Tibial artery (tissue), 4 donors: ENCODE measurements around the gene LAMB1.

Experiments
- DNase-seq, 2 donors: peaks; one replicate each; pipeline ENCODE4 v3.0.0-alpha.2; 2019
- H3K27ac ChIP-seq, 2 donors: fragments of 200-600 bp; sonication (generic) in 1 of 2; 1 replicate in 1 of 2; 2 replicates in 1 of 2; pipeline ENCODE4 v1.5.1; 2018 to 2019; ENCODE audit warnings: mild to moderate bottlenecking in 1 of 2
- H3K27me3 ChIP-seq, 2 donors: fragments of 200-600 bp; sonication (generic) in 1 of 2; one replicate each; pipeline versions ENCODE4 v1.5.1 to v1.6.0; 2016 to 2019
- H3K36me3 ChIP-seq, 3 donors: fragments of 200-600 bp; sonication (generic) in 2 of 3; one replicate each; pipeline ENCODE4 v1.5.1; 2016 to 2019; ENCODE audit warnings: mild to moderate bottlenecking in 2 of 3
- H3K4me1 ChIP-seq, 4 donors: fragments of 200-600 bp; sonication (generic) in 2 of 4; 1 replicate in 3 of 4; 2 replicates in 1 of 4; pipeline ENCODE4 v1.5.1; 2016 to 2019
- H3K4me3 ChIP-seq, 2 donors: fragments of 200-600 bp; sonication (generic) in 1 of 2; 1 replicate in 1 of 2; 2 replicates in 1 of 2; pipeline ENCODE4 v1.5.1; 2018 to 2019; ENCODE audit warnings: mild to moderate bottlenecking in 2 of 2
- H3K9me3 ChIP-seq, 3 donors: fragments of 200-600 bp; sonication (generic) in 1 of 3; one replicate each; pipeline ENCODE4 v1.5.1; 2016 to 2019
- CTCF ChIP-seq, 2 experiments: fragments of 200-600 bp in 1 of 2; fragments of 450-650 bp in 1 of 2; IDR thresholded peaks; one replicate each; pipeline ENCODE4 v1.5.1; 2017 to 2019; ENCODE audit warnings: antibody characterized with exemption in 2 of 2, mild to moderate bottlenecking in 1 of 2, moderate library complexity in 1 of 2
- intact Hi-C: fragments of 100-400 bp; cut with DNase I; formaldehyde crosslinking; loops from one replicate; pipeline ENCODE4 v1.15.0; 2023; ENCODE audit warnings: low total_unique reads

The LAMB1 gene

GRCh38 chr7:108045669-108046068 lies 42.7 kb upstream of the LAMB1 start:
- Histone ChIP-seq H3K9me3 (no peaks in the 10 kb centered on the region), H3K27me3 (no peaks in the 10 kb centered on the region), H3K4me3 (no peak overlapping the region), H3K36me3 (no peaks in the 10 kb centered on the region), H3K4me1 (no peaks in the 10 kb centered on the region), H3K27ac (no peak overlapping the region)
- DNase-seq: no peak
- intact Hi-C loops: no loop called here
- TF ChIP-seq CTCF (IDR thresholded peaks at IDR 0.05): no peak

- no peak for DNase-seq
- intact Hi-C loops: no loop called here
- Histone ChIP-seq H3K4me1 (no peaks in the 10 kb centered on the region), H3K4me3 (no peak overlapping the region), H3K27ac (no peak overlapping the region), H3K9me3 (no peaks in the 10 kb centered on the region), H3K36me3 (no peaks in the 10 kb centered on the region), H3K27me3 (no peaks in the 10 kb centered on the region)
- TF ChIP-seq CTCF (IDR thresholded peaks at IDR 0.05): no peak
Measured at GRCh38 chr7:108045154-108045553, 42.2 kb upstream of the LAMB1 start.

GRCh38 chr7:108044345-108044744 lies 41.4 kb upstream of the LAMB1 start:
- no peak overlapping the region for H3K4me3 ChIP-seq
- TF ChIP-seq CTCF (IDR thresholded peaks at IDR 0.05): no peak
- no peak overlapping the region for H3K27ac ChIP-seq
- no peaks in the 10 kb centered on the region for H3K9me3 ChIP-seq
- intact Hi-C loops: no loop called here
- H3K4me1 ChIP-seq: no peaks in the 10 kb centered on the region
- no peaks in the 10 kb centered on the region for H3K36me3 ChIP-seq
- no peak for DNase-seq
- no peaks in the 10 kb centered on the region for H3K27me3 ChIP-seq

- no peaks in the 10 kb centered on the region for H3K4me1 ChIP-seq
- H3K9me3 ChIP-seq: no peaks in the 10 kb centered on the region
- H3K36me3 ChIP-seq: no peaks in the 10 kb centered on the region
- no peak overlapping the region for H3K27ac ChIP-seq
- no peaks in the 10 kb centered on the region for H3K27me3 ChIP-seq
- intact Hi-C loops: no loop called here
- no peak for TF ChIP-seq CTCF (IDR thresholded peaks at IDR 0.05)
- DNase-seq: no peak
- H3K4me3 ChIP-seq: no peak overlapping the region
Measured at GRCh38 chr7:108038986-108039385, 36.0 kb upstream of the LAMB1 start.

- Histone ChIP-seq H3K4me3 (no peak overlapping the region), H3K36me3 (no peaks in the 10 kb centered on the region), H3K9me3 (no peaks in the 10 kb centered on the region), H3K27ac (no peak overlapping the region), H3K4me1 (no peaks in the 10 kb centered on the region), H3K27me3 (no peaks in the 10 kb centered on the region)
- TF ChIP-seq CTCF (IDR thresholded peaks at IDR 0.05): no peak
- intact Hi-C loops: no loop called here
- DNase-seq: no peak
Measured at GRCh38 chr7:108037741-108038140, 34.8 kb upstream of the LAMB1 start.

GRCh38 chr7:108037140-108037539 lies 34.2 kb upstream of the LAMB1 start:
- no peak for TF ChIP-seq CTCF (IDR thresholded peaks at IDR 0.05)
- H3K9me3 ChIP-seq: no peaks in the 10 kb centered on the region

More at GRCh38 chr7:108037140-108037539, 34.2 kb upstream of the LAMB1 start:
- no peak for DNase-seq
- Histone ChIP-seq H3K4me1 (no peaks in the 10 kb centered on the region), H3K27ac (no peak overlapping the region), H3K4me3 (no peak overlapping the region), H3K27me3 (no peaks in the 10 kb centered on the region), H3K36me3 (no peaks in the 10 kb centered on the region)
- intact Hi-C loops: no loop called here
